ENCODE data around the gene SSTR4. TPM values are rescaled to one million over a fixed set of nuclear protein-coding genes. Genes with fewer than 3 reads are reported as not detected.

The SSTR4 gene, protein sequence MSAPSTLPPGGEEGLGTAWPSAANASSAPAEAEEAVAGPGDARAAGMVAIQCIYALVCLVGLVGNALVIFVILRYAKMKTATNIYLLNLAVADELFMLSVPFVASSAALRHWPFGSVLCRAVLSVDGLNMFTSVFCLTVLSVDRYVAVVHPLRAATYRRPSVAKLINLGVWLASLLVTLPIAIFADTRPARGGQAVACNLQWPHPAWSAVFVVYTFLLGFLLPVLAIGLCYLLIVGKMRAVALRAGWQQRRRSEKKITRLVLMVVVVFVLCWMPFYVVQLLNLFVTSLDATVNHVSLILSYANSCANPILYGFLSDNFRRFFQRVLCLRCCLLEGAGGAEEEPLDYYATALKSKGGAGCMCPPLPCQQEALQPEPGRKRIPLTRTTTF
- 2.1 TPM for total RNA-seq

DNA sequence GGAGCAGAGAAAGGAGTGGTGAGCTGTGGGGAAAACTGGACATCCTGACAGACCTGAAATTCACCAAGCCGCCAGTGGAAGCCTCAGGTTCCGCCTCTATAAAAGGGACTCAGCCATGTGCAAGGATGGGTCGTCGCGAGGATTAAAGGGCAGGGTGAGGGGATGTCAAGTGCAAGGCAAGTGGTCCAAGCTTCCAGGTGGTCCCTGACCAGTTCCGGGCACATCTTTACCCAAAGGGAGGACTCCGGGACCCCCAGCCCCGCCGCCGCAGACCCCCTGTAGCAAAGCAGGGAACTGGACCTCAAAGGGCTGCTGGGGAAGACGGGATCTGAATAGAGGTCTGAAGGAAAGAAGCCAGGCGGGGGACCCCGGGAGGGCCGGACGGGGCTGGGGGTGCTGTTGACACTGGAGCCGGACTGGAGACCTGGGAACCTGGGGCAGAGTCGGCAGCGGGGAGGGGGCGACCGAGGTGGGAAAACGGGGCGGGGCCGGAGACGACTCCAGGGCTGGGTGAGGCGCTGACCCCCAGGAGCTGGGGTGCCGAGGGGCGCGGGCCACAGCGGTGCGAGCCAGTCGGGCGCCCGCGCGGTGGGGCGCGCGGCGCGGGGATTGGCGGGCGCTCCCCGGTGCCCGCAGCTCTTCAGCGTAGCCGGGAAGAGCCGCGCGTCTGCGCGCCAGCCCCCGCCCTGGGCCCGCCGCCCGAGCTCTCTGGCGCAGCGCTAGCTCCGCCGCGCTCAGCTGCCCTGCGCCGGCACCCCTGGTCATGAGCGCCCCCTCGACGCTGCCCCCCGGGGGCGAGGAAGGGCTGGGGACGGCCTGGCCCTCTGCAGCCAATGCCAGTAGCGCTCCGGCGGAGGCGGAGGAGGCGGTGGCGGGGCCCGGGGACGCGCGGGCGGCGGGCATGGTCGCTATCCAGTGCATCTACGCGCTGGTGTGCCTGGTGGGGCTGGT lies at the start of gene SSTR4:
TSS of gene SSTR4 (plus strand) at position 592 of the 951 bp plus-strand sequence. CDS start at position 764, 172 bp downstream.

DNA sequence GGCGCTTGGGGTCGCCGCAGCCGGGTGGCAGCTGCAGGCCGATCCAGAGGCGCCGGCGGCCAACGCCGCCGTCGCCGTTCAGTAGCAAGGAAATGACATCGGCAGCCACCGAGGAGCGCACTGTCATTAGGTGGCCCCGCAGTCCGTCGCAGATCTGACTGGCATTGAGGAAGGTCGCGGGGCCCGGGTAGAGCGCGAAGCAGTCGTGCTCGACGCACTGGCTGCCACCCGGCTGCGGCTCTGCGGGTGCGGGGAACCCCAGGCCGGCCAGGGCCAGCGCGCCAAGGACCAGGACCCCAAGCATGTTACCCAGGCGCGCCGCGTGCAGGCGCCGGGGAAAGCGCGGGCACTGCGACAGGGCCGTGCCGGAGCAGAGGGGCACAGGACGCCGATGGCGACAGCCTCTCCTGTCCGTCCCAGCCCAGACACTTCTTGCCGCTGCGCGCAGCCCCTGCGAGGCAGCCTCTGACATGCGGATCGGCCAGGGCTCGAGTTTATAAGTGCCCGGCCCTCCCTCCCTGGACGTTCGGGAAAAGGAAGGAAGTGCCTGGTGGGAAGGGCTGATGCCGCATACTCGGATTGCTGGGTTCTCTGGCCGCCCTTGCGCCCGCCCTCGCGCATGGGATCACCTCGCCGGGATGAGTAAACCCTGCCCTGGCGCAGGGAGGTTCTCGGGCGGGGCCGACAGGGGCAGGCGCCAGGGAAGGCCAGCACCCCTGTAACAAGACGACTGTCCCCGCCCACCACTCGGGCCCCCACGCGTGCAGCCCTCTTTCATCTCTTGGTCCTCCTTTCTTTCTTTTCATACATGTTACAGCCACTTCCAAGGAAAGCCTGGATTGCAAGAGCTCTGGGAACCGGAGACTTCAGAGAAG lies 14.3 kb downstream of the SSTR4 start, which contains the start of gene THBD:
TSS of gene THBD (minus strand) at position 472 of the 875 bp plus-strand sequence. CDS start at position 304, 168 bp downstream.

DNA sequence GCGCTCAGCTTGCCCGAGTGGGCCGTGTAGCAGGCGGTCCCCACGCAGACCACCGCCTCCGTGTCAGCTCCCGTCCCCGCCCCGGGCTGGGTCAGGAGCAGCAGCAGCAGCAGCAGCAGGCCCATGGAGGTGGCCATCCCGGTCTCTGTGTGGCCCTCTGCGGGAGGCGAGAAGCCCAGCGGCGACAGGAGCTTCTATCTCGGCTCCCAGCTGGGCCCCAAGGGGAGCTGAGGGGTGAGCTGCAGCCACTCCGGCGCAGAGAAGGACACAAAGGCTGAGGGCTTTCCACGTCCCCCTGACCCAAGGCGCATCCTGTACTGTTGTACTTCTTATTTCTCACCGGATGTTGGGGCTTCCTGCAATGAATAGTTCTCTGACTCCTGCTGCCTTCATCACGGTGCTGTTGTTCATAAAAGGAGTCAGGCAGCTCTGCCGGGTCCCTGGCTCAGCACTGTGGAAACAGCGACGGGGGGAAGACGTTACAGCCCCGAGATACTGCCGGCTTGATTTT lies 51.0 kb downstream of the SSTR4 start, which contains the start of gene CD93:
TSS of gene CD93 (minus strand) at position 269 of the 511 bp plus-strand sequence. CDS start at position 137, 132 bp downstream.

Other genes with a start within 250 kb of the SSTR4 start
- 1.8 TPM for gene THBD, start 14.4 kb downstream of the SSTR4 start, total RNA-seq
- gene CD93, start 51.0 kb downstream of the SSTR4 start, total RNA-seq = 13.6 TPM

Data from diencephalon (tissue), 1 donor.